GM12878 (cell line): ENCODE measurements around the gene P2RX7. TPM values are rescaled to one million over a fixed set of nuclear protein-coding genes. Genes with fewer than 3 reads are reported as not detected.
A peak's percentile ranks its signal among the peaks of the same experiment; 100 is the strongest.

Experiments
- ATF7 ChIP-seq: fragments of 450-650 bp; IDR thresholded peaks from 2 replicates; pipeline ENCODE4 v1.6.1; 2016; ENCODE audit warnings: low read depth, mild to moderate bottlenecking
- BRCA1 ChIP-seq: IDR thresholded peaks from 2 replicates; pipeline ENCODE4 v1.6.1; 2011; ENCODE audit warnings: low read depth, low read length, improper control_type of control experiment
- DPF2 ChIP-seq: fragments of 450-650 bp; IDR thresholded peaks from 2 replicates; pipeline ENCODE4 v1.6.1; 2017; ENCODE audit warnings: mild to moderate bottlenecking
- GATAD2B ChIP-seq: fragments of 450-650 bp; conservative IDR thresholded peaks from 2 replicates; pipeline ENCODE4 v1.6.1; 2017; ENCODE audit warnings: low read depth, mild to moderate bottlenecking, moderate library complexity
- MEF2B ChIP-seq: fragments of 450-650 bp; IDR thresholded peaks from 2 replicates; pipeline ENCODE4 v1.6.1; 2018; ENCODE audit warnings: mild to moderate bottlenecking, moderate library complexity; ENCODE audit not compliant: partially characterized antibody, poor library complexity, severe bottlenecking
- MTA2 ChIP-seq: fragments of 450-650 bp; IDR thresholded peaks from 2 replicates; pipeline ENCODE4 v1.6.1; 2016; ENCODE audit warnings: low read depth, mild to moderate bottlenecking, moderate library complexity
- MYB ChIP-seq: fragments of 150-350 bp; IDR thresholded peaks from 2 replicates; pipeline ENCODE4 v1.6.1; 2014; ENCODE audit warnings: mild to moderate bottlenecking, low read depth, low read length, borderline replicate concordance
- NBN ChIP-seq: fragments of 450-650 bp; IDR thresholded peaks from 2 replicates; pipeline ENCODE4 v1.6.1; 2016
- POLR2AphosphoS5 ChIP-seq: IDR thresholded peaks from 2 replicates; pipeline ENCODE4 v1.6.1; 2011; ENCODE audit warnings: mild to moderate bottlenecking, low read length, inconsistent platforms
- RBBP5 ChIP-seq: fragments of 200-600 bp; sonication (generic); conservative IDR thresholded peaks from 2 replicates; pipeline ENCODE4 v1.6.1; 2016
- RCOR1 ChIP-seq: conservative IDR thresholded peaks from 2 replicates; pipeline ENCODE4 v1.6.1; 2012; ENCODE audit warnings: low read depth, low read length, improper control_type of control experiment
- RUNX3 ChIP-seq: IDR thresholded peaks from 2 replicates; pipeline ENCODE4 v1.6.1; 2012; ENCODE audit warnings: low read length, inconsistent platforms
- SREBF1 ChIP-seq: IDR thresholded peaks from 2 replicates; pipeline ENCODE4 v1.6.1; 2012; ENCODE audit warnings: mild to moderate bottlenecking, low read length
- STAT1 ChIP-seq: fragments of 450-650 bp; conservative IDR thresholded peaks from 2 replicates; pipeline ENCODE4 v1.6.1; 2014; ENCODE audit warnings: antibody characterized with exemption, mild to moderate bottlenecking
- STAT3 ChIP-seq: IDR thresholded peaks from 2 replicates; pipeline ENCODE4 v1.6.1; 2011; ENCODE audit warnings: low read depth, low read length, improper control_type of control experiment
- TBL1XR1 ChIP-seq: IDR thresholded peaks from 2 replicates; pipeline ENCODE4 v1.6.1; 2012; ENCODE audit warnings: low read depth, low read length, improper control_type of control experiment
- YBX1 ChIP-seq: fragments of 450-650 bp; IDR thresholded peaks from 2 replicates; pipeline ENCODE4 v1.6.1; 2016; ENCODE audit warnings: antibody characterized with exemption
- polyA plus RNA-seq, 11 experiments: library from polyadenylated mRNA; depleted of rRNA in 4 of 11; unstranded in 6 of 11; stranded (reverse) in 5 of 11; fragments of >200 nt; fragmentation: Nextera tagmentation in 4 of 11; fragmentation: Illumina TruSeq in 1 of 11; extraction: Ambion mirVana in 4 of 11; extraction: Trizol in 1 of 11; gene quantifications; 1 replicate in 1 of 11; 2 replicates in 10 of 11; pipeline versions ENCODE4 v1.2.1 to v1.2.3, GENCODE V29; 2011 to 2016; ENCODE audit warnings: inconsistent platforms in 2 of 11, missing spikeins in 2 of 11, low read depth in 1 of 11
- total RNA-seq, 4 experiments: library from RNA; depleted of rRNA in 3 of 4; stranded (reverse); fragments of >200 nt in 3 of 4; fragmentation: Illumina TruSeq in 1 of 4; extraction: Trizol in 1 of 4; gene quantifications; 2 replicates each; pipeline versions ENCODE4 v1.2.1 to v1.2.3, GENCODE V29; 2013 to 2021
- TF ChIP-seq, protein P1 (sequence below): fragments of 450-650 bp; IDR thresholded peaks from 2 replicates; pipeline ENCODE4 v1.6.1; 2017; ENCODE audit warnings: mild to moderate bottlenecking, moderate library complexity
- TF ChIP-seq, protein P2 (sequence below): IDR thresholded peaks from 2 replicates; pipeline ENCODE4 v1.6.1; 2011; ENCODE audit warnings: low read depth, mild to moderate bottlenecking, low read length, moderate library complexity, borderline replicate concordance; ENCODE audit errors: extremely low read depth
- TF ChIP-seq, protein P3 (sequence below): IDR thresholded peaks from 2 replicates; pipeline ENCODE4 v1.6.1; 2012; ENCODE audit warnings: mild to moderate bottlenecking, low read depth, low read length
- TF ChIP-seq, protein P4 (sequence below): IDR thresholded peaks from 2 replicates; pipeline ENCODE4 v1.6.1; 2011; ENCODE audit warnings: mild to moderate bottlenecking, low read depth, low read length, moderate library complexity; ENCODE audit not compliant: insufficient replicate concordance

Gene P2RX7
- total and polyA plus RNA-seq, 10 of the 15 experiments (the other 5 are each of a cell fraction or from before 2014, with no cell fraction given) = 0.74 to 2.6 (median 1.5) TPM

DNA sequence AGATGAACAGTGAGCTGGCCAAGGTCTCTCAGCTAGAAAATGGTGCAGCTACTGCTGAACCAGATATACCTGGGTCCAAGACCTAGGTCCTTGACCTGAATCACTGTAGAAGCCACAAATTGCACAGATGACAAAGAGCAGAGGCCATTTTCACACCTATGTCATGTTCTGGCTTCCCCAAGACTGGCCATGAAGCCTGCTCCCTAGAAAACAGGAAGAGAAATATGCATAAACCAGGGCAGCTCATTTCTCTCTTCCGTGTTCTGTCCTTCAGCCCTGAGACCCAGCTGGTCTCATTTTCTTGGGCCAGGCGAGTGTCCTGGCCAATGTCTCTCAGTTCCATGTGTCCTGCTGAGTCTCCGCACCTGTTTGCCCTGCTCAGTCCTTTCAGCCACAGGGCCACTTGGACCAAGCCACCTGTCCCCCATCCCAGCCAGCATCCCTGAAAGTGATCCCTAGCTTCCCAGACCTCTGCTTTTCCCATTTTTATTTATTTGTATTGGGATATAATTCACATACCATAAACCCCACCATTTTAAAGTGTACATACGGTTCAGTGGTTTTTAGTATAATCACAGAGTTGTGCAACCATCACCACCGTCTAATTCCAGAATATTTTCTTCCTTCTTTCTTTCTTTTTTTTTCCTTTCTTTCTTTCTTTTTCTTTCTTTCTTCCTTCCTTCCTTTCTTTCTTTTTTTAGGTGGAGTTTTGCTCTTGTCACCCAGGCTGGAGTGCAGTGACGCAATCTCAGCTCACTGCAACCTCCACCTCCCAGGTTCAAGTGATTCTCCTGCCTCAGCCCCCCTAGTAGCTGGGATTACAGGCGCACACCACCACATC, 27.0 kb downstream of the P2RX7 start (continued):
- TF ChIP-seq, protein P1, sequence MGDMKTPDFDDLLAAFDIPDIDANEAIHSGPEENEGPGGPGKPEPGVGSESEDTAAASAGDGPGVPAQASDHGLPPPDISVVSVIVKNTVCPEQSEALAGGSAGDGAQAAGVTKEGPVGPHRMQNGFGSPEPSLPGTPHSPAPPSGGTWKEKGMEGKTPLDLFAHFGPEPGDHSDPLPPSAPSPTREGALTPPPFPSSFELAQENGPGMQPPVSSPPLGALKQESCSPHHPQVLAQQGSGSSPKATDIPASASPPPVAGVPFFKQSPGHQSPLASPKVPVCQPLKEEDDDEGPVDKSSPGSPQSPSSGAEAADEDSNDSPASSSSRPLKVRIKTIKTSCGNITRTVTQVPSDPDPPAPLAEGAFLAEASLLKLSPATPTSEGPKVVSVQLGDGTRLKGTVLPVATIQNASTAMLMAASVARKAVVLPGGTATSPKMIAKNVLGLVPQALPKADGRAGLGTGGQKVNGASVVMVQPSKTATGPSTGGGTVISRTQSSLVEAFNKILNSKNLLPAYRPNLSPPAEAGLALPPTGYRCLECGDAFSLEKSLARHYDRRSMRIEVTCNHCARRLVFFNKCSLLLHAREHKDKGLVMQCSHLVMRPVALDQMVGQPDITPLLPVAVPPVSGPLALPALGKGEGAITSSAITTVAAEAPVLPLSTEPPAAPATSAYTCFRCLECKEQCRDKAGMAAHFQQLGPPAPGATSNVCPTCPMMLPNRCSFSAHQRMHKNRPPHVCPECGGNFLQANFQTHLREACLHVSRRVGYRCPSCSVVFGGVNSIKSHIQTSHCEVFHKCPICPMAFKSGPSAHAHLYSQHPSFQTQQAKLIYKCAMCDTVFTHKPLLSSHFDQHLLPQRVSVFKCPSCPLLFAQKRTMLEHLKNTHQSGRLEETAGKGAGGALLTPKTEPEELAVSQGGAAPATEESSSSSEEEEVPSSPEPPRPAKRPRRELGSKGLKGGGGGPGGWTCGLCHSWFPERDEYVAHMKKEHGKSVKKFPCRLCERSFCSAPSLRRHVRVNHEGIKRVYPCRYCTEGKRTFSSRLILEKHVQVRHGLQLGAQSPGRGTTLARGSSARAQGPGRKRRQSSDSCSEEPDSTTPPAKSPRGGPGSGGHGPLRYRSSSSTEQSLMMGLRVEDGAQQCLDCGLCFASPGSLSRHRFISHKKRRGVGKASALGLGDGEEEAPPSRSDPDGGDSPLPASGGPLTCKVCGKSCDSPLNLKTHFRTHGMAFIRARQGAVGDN = peak; percentile 66; the same call in 1 of the 2 replicates
- TF ChIP-seq STAT1 = no peak
- TF ChIP-seq GATAD2B = 0 out of 2 replicates have a peak, but pooled peaks have one; percentile 55
- no peak for TF ChIP-seq SREBF1
- peak; percentile 96 for TF ChIP-seq ATF7
- TF ChIP-seq, protein P2, sequence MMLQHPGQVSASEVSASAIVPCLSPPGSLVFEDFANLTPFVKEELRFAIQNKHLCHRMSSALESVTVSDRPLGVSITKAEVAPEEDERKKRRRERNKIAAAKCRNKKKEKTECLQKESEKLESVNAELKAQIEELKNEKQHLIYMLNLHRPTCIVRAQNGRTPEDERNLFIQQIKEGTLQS = no peak
- TF ChIP-seq YBX1 = no peak
- no peak for TF ChIP-seq MYB
- peak; percentile 43; the same call in 1 of the 2 replicates for TF ChIP-seq NBN
- peak; percentile 13 for TF ChIP-seq MEF2B
- no peak for TF ChIP-seq RCOR1
- peak; percentile 51; the same call in 1 of the 2 replicates for TF ChIP-seq RUNX3
- no peak for TF ChIP-seq RBBP5
- TF ChIP-seq MTA2 = peak; percentile 80
- no peak for TF ChIP-seq BRCA1
- TF ChIP-seq, protein P3, sequence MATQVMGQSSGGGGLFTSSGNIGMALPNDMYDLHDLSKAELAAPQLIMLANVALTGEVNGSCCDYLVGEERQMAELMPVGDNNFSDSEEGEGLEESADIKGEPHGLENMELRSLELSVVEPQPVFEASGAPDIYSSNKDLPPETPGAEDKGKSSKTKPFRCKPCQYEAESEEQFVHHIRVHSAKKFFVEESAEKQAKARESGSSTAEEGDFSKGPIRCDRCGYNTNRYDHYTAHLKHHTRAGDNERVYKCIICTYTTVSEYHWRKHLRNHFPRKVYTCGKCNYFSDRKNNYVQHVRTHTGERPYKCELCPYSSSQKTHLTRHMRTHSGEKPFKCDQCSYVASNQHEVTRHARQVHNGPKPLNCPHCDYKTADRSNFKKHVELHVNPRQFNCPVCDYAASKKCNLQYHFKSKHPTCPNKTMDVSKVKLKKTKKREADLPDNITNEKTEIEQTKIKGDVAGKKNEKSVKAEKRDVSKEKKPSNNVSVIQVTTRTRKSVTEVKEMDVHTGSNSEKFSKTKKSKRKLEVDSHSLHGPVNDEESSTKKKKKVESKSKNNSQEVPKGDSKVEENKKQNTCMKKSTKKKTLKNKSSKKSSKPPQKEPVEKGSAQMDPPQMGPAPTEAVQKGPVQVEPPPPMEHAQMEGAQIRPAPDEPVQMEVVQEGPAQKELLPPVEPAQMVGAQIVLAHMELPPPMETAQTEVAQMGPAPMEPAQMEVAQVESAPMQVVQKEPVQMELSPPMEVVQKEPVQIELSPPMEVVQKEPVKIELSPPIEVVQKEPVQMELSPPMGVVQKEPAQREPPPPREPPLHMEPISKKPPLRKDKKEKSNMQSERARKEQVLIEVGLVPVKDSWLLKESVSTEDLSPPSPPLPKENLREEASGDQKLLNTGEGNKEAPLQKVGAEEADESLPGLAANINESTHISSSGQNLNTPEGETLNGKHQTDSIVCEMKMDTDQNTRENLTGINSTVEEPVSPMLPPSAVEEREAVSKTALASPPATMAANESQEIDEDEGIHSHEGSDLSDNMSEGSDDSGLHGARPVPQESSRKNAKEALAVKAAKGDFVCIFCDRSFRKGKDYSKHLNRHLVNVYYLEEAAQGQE = no peak
- TF ChIP-seq TBL1XR1 = no peak
- TF ChIP-seq DPF2 = peak; percentile 85; the same call in 1 of the 2 replicates
- TF ChIP-seq, protein P4, sequence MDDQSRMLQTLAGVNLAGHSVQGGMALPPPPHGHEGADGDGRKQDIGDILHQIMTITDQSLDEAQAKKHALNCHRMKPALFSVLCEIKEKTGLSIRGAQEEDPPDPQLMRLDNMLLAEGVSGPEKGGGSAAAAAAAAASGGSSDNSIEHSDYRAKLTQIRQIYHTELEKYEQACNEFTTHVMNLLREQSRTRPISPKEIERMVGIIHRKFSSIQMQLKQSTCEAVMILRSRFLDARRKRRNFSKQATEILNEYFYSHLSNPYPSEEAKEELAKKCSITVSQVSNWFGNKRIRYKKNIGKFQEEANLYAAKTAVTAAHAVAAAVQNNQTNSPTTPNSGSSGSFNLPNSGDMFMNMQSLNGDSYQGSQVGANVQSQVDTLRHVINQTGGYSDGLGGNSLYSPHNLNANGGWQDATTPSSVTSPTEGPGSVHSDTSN = no peak
- no peak for TF ChIP-seq STAT3
- TF ChIP-seq POLR2AphosphoS5 = no peak
